Muscle layer of colon (tissue), 2 donors: ENCODE measurements around the gene RAP2A.

ENCODE experiments used
- H3K27ac ChIP-seq: one replicate; pipeline ENCODE4 v1.7.0; 2013; ENCODE audit warnings: low read depth, mild to moderate bottlenecking, low read length, moderate library complexity
- H3K27me3 ChIP-seq, 2 donors: one replicate each; pipeline ENCODE4 v1.7.0; 2013; ENCODE audit warnings: low read length in 2 of 2, mild to moderate bottlenecking in 2 of 2; ENCODE audit not compliant: insufficient read depth in 2 of 2, control insufficient read depth in 1 of 2
- H3K36me3 ChIP-seq: one replicate; pipeline ENCODE4 v1.7.0; 2013; ENCODE audit warnings: mild to moderate bottlenecking, low read length; ENCODE audit not compliant: insufficient read depth
- H3K4me1 ChIP-seq: one replicate; pipeline ENCODE4 v1.7.0; 2013; ENCODE audit warnings: mild to moderate bottlenecking, low read length; ENCODE audit not compliant: insufficient read depth
- H3K4me3 ChIP-seq, 2 donors: one replicate each; pipeline ENCODE4 v1.7.0; 2013; ENCODE audit warnings: low read length in 2 of 2, low read depth in 1 of 2, mild to moderate bottlenecking in 1 of 2, moderate library complexity in 1 of 2
- H3K9ac ChIP-seq: one replicate; pipeline ENCODE4 v1.7.0; 2013; ENCODE audit warnings: low read length
- H3K9me3 ChIP-seq: one replicate; pipeline ENCODE4 v1.7.0; 2013; ENCODE audit warnings: mild to moderate bottlenecking, low read length
- donor health status: abdominal sarcoma.
- donor health status: Adenocarcinoma of cecum.

The RAP2A gene

DNA sequence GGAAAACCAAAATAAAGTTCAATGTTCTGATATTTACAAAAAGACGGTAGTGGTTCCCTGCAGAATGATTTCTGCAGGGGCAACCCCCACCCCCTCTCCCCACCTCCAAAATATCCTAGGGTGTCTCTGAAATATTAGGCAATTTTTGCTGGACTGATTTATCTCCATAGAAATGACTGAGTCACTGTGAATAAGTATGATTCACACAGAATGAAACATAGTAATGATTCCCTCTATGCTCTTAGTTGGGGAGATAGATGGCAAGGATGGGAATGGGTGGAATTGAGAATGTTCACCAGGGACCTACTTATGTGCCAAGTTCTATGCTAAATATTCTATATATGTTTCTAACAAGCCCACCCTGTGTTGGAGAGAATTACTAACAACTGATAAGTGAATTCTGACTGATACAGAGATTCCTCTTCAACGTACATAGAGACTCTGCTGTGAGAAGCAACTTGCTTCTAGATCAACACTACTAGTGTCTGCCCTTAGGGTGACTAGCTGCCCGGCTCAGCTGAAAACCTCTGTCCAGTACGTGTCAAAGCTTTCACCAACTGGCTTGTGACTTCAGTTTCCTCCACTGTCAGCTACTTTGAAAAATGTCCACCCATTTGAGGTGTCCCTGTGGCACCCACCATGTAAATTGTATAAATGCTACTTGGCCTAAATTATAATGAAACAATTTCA lies 38.4 kb upstream of the RAP2A start:
- no peaks in the 10 kb centered on the region for H3K9me3 ChIP-seq
- H3K36me3 ChIP-seq = peaks cover 15% of the 10 kb centered on the region
- H3K4me1 ChIP-seq = peaks cover 9% of the 10 kb centered on the region
- no peaks in the 10 kb centered on the region for H3K27me3 ChIP-seq
- H3K9ac ChIP-seq = no peak overlapping the region
- H3K4me3 ChIP-seq = no peak overlapping the region
- H3K27ac ChIP-seq = no peak overlapping the region

DNA sequence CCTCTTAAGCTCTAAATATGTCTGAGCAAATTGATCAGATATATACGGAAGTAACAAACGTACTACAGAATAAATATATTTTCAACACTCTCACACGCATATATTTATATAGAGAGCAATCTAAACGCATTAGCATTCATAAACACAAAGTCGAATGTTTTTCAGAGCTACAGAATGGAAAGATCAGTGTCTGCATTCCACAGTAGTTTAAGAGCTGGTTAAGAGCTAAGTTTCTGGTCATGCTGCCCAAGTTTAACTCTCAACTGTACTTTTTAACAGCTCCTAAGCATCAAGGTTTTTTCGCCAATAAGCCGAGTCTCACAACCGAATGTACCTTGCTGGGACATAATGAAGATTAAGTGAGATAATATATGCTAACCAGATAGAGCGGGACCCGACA lies 36.7 kb upstream of the RAP2A start:
- H3K9ac ChIP-seq = no peak overlapping the region
- no peaks in the 10 kb centered on the region for H3K27me3 ChIP-seq
- peaks cover 5% of the 10 kb centered on the region for H3K36me3 ChIP-seq
- H3K4me3 ChIP-seq = no peak overlapping the region
- no peak overlapping the region for H3K27ac ChIP-seq
- no peaks in the 10 kb centered on the region for H3K9me3 ChIP-seq
- peaks cover 9% of the 10 kb centered on the region for H3K4me1 ChIP-seq

DNA sequence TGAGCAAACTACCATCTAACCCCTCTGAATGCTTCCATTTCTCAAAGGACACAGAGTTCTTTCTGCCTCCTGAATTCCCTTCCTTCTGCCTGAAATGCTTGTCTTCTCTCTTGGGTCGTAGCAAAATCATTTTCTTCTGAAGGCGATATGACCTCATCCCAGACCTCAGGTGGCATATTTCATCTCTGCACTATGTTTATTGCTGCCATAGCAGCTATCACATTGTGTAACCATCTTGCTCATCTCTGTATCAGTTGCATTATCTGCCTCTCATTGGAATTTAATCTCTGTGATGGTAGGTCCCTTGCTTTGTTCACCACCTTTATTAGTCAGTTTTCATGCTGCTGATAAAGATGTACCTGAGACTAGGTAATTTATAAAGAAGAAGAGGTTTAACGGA lies 32.5 kb upstream of the RAP2A start:
- Histone ChIP-seq H3K27ac (no peak overlapping the region), H3K27me3 (no peaks in the 10 kb centered on the region), H3K9me3 (no peaks in the 10 kb centered on the region), H3K36me3 (no peaks in the 10 kb centered on the region), H3K4me1 (peaks cover 9% of the 10 kb centered on the region), H3K9ac (no peak overlapping the region), H3K4me3 (no peak overlapping the region)

DNA sequence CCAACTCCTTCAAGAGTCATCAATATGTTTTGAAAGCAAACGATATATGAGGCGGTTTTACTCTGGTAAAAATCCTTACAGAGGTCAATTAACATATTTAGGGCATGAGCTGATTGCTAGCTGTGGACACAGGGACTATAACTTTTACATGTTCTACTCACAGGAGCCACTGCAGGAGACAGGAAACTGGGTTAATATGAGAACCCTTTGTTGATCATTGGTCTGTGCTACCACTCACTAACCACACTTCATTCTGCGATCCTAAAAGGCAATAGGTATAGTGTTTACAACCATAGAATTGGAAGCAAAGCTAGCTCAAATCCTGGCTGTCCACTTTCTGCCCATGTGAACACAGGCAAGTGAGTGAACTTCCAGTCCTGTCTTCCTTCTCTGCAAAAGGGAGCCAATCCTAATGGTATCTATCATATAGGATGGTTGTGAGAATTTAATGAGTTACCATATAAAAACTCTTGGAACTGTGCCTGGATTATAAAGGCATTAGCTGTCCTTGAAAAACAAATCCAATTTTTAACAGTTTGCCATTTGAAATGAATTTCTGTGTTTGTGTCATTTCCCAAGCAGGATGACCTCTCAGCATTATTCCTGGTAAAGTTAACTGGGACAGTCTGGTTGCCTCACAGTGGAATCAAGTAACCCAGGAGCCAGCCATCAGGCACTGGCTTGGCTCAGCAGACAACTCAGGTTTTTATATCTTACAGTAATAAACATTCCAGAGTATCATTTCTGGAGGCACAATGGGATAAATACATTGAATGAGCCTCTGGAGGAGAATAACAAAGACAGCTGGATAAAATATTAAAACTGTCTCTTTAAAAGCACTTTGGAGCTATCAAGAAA lies 29.8 kb upstream of the RAP2A start:
- no peaks in the 10 kb centered on the region for H3K4me1 ChIP-seq
- no peak overlapping the region for H3K27ac ChIP-seq
- H3K4me3 ChIP-seq = no peak overlapping the region
- H3K9me3 ChIP-seq = no peaks in the 10 kb centered on the region
- no peaks in the 10 kb centered on the region for H3K36me3 ChIP-seq
- no peak overlapping the region for H3K9ac ChIP-seq
- H3K27me3 ChIP-seq = no peaks in the 10 kb centered on the region

GRCh38 chr13:97407540-97407939 lies 26.4 kb upstream of the RAP2A start:
- no peak overlapping the region for H3K9ac ChIP-seq
- no peaks in the 10 kb centered on the region for H3K9me3 ChIP-seq
- no peaks in the 10 kb centered on the region for H3K36me3 ChIP-seq
- no peaks in the 10 kb centered on the region for H3K4me1 ChIP-seq
- H3K4me3 ChIP-seq = no peak overlapping the region
- no peak overlapping the region for H3K27ac ChIP-seq
- no peaks in the 10 kb centered on the region for H3K27me3 ChIP-seq

- H3K27ac ChIP-seq = no peak overlapping the region
- no peaks in the 10 kb centered on the region for H3K36me3 ChIP-seq
- H3K9ac ChIP-seq = no peak overlapping the region
- H3K9me3 ChIP-seq = no peaks in the 10 kb centered on the region
- H3K4me3 ChIP-seq = no peak overlapping the region
- no peaks in the 10 kb centered on the region for H3K27me3 ChIP-seq
- H3K4me1 ChIP-seq = no peaks in the 10 kb centered on the region
Measured at GRCh38 chr13:97408938-97409337, 25.0 kb upstream of the RAP2A start.

GRCh38 chr13:97411984-97412383 lies 22.0 kb upstream of the RAP2A start:
- H3K9ac ChIP-seq = no peak overlapping the region
- H3K4me3 ChIP-seq = no peak overlapping the region
- no peaks in the 10 kb centered on the region for H3K36me3 ChIP-seq
- H3K9me3 ChIP-seq = no peaks in the 10 kb centered on the region
- H3K4me1 ChIP-seq = no peaks in the 10 kb centered on the region
- H3K27ac ChIP-seq = no peak overlapping the region
- H3K27me3 ChIP-seq = no peaks in the 10 kb centered on the region

DNA sequence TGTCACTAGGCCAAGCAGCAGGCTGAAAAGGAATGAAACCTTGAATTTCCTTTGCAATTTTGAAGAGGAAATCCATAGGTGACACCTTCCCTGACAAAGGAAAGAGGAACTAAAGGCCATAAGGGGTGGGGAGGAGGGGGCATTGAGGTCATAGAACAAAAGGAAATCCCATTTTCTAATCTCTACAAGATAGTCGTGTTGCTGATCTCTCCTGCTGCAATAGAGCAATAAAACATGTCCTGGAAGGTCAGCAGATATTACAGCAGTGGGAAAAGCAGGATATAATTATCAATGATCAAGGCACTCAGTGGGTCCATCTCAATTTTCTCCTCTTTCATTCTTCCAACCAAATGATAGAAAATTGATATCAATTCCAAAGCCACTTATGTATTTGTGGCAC lies 20.3 kb upstream of the RAP2A start:
- no peaks in the 10 kb centered on the region for H3K9me3 ChIP-seq
- no peak overlapping the region for H3K9ac ChIP-seq
- no peaks in the 10 kb centered on the region for H3K4me1 ChIP-seq
- no peak overlapping the region for H3K27ac ChIP-seq
- H3K27me3 ChIP-seq = no peaks in the 10 kb centered on the region
- H3K4me3 ChIP-seq = no peak overlapping the region
- H3K36me3 ChIP-seq = no peaks in the 10 kb centered on the region

GRCh38 chr13:97414392-97414791 lies 19.6 kb upstream of the RAP2A start:
- no peak overlapping the region for H3K4me3 ChIP-seq
- no peaks in the 10 kb centered on the region for H3K27me3 ChIP-seq
- H3K9ac ChIP-seq = no peak overlapping the region
- H3K9me3 ChIP-seq = no peaks in the 10 kb centered on the region
- H3K4me1 ChIP-seq = no peaks in the 10 kb centered on the region
- no peaks in the 10 kb centered on the region for H3K36me3 ChIP-seq
- H3K27ac ChIP-seq = no peak overlapping the region

GRCh38 chr13:97417698-97418097 lies 16.3 kb upstream of the RAP2A start:
- Histone ChIP-seq H3K9ac (no peak overlapping the region), H3K27ac (no peak overlapping the region), H3K4me1 (no peaks in the 10 kb centered on the region), H3K9me3 (no peaks in the 10 kb centered on the region), H3K4me3 (no peak overlapping the region), H3K36me3 (no peaks in the 10 kb centered on the region), H3K27me3 (no peaks in the 10 kb centered on the region)

DNA sequence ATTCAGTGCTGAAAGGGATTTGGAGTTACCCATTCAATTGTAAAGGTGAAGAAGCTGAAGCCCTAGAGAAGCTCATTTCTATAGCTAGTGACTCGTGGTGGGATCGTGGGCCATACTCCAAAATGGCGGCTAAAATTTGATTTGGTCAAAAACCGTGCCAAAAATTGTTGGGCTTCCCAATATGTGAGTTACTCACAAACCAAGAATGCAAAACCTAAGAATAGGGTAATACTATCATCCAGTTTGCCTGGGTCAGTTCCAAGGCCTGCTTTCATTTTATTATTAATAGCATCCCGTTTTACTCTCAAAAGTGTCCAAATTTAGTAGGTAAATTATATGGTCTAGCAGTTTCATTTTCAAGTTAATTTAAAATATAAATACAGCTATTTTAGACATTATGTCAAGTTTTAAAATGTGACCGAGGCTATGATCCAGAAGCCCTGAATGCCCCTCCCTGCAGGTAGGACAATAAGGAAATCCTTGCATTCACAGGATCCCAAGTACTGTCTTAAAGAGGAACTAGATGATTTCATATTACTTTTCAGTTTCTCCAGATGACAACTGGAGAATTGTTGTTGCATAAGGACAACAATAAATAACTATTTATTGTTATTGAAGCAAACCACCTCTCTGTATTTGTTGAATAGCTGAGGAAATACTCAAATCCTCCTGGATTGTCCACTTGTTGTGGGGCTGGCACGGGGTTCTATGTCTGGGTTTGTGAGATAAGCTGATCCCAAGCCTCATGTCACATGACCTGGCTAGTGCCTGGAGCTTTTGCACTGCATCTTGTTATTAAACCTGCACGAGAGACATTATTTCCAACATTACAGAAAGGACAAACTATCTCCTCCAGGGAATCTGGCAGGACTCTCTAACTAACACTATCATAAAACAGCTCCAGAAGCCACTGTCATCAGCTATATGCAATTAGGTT lies 11.6 kb upstream of the RAP2A start:
- no peaks in the 10 kb centered on the region for H3K27me3 ChIP-seq
- no peak overlapping the region for H3K9ac ChIP-seq
- no peaks in the 10 kb centered on the region for H3K4me1 ChIP-seq
- no peaks in the 10 kb centered on the region for H3K9me3 ChIP-seq
- H3K36me3 ChIP-seq = no peaks in the 10 kb centered on the region
- no peak overlapping the region for H3K4me3 ChIP-seq
- no peak overlapping the region for H3K27ac ChIP-seq
